SHP77 treated with DMSO at 0.1 percent for 48 hours (cell line): ENCODE results near the gene INPP4B.

ENCODE experiments used
- DNase-seq: peaks from one replicate; lab custom pipeline; 2025; lab: John Stamatoyannopoulos, UW

INPP4B gene

GRCh38 chr4:142348613-142349021, 497.5 kb downstream of the INPP4B start:
- no peak for DNase-seq

GRCh38 chr4:142347241-142347640, 498.9 kb downstream of the INPP4B start:
- DNase-seq: no peak

DNA sequence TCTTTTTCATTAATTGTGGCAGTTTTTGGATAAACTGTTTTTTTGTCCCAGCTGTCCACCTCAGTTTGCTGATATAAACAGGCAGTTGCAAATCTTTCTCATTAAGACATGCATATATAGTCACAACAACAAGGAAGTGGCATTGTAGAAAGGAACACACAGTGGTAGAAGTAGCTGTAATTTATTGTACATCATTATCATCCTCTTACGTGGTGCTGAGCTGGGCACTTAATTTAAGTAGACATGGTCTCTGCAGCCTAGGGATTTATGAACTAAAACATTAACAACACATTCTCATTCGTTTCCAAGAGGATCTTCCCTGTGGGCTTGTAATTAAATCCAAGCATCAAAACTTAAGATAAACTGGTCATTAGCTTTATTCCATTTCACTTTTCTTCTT, 500.2 kb downstream of the INPP4B start:
- DNase-seq: no peak

DNA sequence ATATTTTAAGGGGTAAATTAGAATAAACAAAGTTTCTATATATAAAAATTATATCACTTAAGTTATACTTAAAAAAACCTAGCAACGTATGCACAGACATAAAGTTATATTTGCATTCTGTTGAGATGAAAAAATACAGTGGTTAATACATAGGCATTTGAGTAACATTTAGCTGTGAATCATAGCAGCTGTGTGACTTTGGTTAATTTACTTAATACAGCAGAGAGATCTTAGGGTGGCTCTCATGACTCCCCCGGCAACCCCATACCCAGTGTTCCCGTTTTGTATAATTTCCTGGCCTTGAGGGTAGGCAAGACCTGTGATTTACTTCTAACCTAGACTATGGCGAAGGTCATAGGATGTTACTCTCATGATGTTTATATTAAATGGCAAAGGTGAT, 504.8 kb downstream of the INPP4B start:
- DNase-seq: no peak

- DNase-seq: no peak
These were observed 507.0 kb downstream of the INPP4B start for GRCh38 chr4:142339053-142339452.

- DNase-seq: no peak
These were observed 509.7 kb downstream of the INPP4B start for GRCh38 chr4:142336251-142336934.

- no peak for DNase-seq
These were observed 511.2 kb downstream of the INPP4B start for GRCh38 chr4:142334931-142335330.

- DNase-seq: no peak
These were observed 514.5 kb downstream of the INPP4B start for GRCh38 chr4:142331646-142332045.

GRCh38 chr4:142331132-142331531, 515.0 kb downstream of the INPP4B start:
- DNase-seq: no peak

- DNase-seq: no peak
These were observed 515.8 kb downstream of the INPP4B start for GRCh38 chr4:142330311-142330710.

- DNase-seq: no peak
These were observed 516.8 kb downstream of the INPP4B start for GRCh38 chr4:142329313-142329712.

- no peak for DNase-seq
These were observed 519.9 kb downstream of the INPP4B start for GRCh38 chr4:142326181-142326580.

- no peak for DNase-seq
These were observed 521.5 kb downstream of the INPP4B start for GRCh38 chr4:142324572-142324971.

DNA sequence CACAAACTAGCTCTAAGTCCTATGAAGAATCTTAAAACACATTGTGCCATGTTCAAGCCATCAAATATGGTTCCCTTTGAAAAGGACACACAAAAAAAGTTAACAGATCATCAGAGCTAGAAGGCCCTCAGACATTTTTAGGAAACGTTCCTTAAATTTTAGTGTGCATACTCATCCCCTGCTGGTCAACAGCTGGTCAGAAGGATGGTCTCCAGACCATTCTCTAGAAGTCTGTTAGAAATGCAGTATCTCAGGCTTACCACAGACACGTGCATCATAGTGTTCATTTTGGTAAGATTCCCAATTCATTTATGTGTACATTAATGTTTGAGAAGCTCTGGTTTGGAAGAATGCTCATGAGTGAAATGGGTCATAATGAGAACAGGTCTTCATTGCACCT, 523.1 kb downstream of the INPP4B start:
- DNase-seq: no peak

DNA sequence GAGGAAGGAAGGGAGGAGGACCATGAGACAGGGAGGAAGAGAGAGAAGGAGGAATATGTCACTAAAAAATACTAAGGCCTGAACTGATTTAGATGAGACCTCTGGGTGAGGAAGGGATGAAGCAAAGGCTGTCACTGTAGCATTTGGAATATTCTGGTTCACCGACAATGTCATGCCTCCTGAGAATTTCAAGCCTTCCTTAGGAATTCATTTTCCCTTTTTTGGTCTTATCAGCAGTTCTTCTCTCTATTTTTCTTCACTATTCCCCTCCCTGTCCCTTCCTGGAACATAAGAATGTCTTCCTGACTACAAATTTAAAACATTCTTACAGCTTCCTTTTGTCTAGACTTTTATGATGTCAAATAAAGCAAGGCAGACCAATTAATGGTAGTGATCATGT, 527.8 kb downstream of the INPP4B start:
- no peak for DNase-seq

GRCh38 chr4:142316913-142317312, 529.2 kb downstream of the INPP4B start:
- DNase-seq: no peak

GRCh38 chr4:142316025-142316424, 530.1 kb downstream of the INPP4B start:
- DNase-seq: no peak

DNA sequence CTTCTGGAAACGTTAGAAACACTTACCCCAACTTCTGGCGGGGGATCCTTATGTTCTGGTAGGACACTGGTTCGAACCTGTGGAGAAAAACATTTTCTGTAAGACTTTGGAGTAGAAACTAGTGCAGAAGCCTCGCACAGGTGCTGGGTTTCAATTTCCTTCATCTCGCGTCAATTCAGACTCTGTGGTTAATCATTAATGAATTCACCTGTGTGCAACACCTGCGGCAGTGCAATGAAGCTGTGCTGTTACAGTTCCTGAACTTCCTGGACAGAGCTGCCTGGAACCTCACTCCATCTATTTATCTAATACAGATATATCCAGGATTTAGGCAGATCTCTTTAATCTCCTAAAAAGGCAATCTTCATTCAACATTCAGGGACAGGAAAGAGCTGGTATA, 531.4 kb downstream of the INPP4B start:
- no peak for DNase-seq

- DNase-seq: no peak
These were observed 531.9 kb downstream of the INPP4B start for GRCh38 chr4:142314247-142314646.

GRCh38 chr4:142312391-142312790, 533.7 kb downstream of the INPP4B start:
- DNase-seq: no peak

- no peak for DNase-seq
These were observed 534.2 kb downstream of the INPP4B start for GRCh38 chr4:142311916-142312315.

- DNase-seq: no peak
These were observed 536.3 kb downstream of the INPP4B start for GRCh38 chr4:142309772-142310171.

GRCh38 chr4:142307857-142308256, 538.2 kb downstream of the INPP4B start:
- no peak for DNase-seq

DNA sequence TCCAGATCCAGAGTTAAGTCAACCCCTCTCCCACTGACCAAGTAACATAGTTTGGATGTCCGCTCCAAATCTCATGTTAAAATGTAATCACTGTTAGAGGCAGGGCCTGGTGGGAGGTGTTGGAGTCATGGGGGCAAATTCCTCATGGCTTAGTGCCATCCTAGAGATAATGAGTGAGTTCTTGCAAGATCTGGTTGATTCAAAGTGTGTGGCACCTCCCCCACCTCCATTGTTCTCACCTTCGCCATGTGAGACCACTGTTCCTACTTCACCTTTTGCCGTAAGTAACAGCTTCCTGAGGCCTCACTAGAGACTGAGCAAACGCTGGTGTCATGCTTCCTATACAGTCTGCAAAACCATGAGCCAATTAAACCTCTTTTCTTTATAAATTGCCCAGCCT, 548.8 kb downstream of the INPP4B start:
- no peak for DNase-seq
